ENCODE measurements around the gene TMEM63A. TPM values are rescaled to one million over a fixed set of nuclear protein-coding genes. Genes with fewer than 3 reads are reported as not detected.

The TMEM63A gene
- total RNA-seq, 6 experiments from 2014 or later: 32.1 to 81.5 (median 44.9) TPM

DNA sequence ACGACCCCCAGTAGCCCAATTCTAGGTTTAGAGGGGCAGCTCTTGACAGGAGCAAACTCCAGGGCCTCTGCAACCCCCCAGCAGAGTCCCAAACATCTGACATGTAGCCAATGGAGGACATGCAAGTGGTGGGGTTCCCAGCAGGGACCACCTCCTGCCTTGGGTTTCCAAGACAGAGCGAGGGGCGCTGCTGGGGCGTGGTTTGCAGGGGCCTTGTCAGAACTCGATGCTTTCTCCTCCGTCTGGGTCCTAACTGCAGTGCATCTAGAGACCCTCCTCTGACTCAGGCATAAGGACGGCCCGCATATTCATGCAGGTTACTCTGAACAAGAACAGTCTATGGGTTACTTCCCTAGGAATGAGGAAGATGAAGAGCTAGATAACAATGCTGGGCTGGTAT is 55.1 kb downstream of the TMEM63A start:
- 45% methylated on average over 2 of the region's 8 CpGs for WGBS (ENCODE audit: insufficient coverage, low coverage, low lambda C conversion rate, missing lambda C conversion rate)
- H3K4me1 ChIP-seq: peaks cover 0 to 71% (median 20%) of the 10 kb centered on the region in 4 donors
- H3K9me3 ChIP-seq: no peaks in the 10 kb centered on the region
- ATAC-seq (no peak), DNase-seq (no peak)
- intact Hi-C loops (cut with DNase I): no loop called here
- peaks cover 0 to 56% (median 16%) of the 10 kb centered on the region in 4 donors for H3K36me3 ChIP-seq
- TF ChIP-seq CTCF (IDR thresholded peaks at IDR 0.05) (no peak), POLR2A (IDR thresholded peaks at IDR 0.05) (no peak)
- H3K27ac ChIP-seq: peak overlapping the region; percentile 13 to 96 (median 66)
- H3K27me3 ChIP-seq: no peaks in the 10 kb centered on the region
- H3K4me3 ChIP-seq: peak overlapping the region; percentile 24 to 93 (median 81)

DNA sequence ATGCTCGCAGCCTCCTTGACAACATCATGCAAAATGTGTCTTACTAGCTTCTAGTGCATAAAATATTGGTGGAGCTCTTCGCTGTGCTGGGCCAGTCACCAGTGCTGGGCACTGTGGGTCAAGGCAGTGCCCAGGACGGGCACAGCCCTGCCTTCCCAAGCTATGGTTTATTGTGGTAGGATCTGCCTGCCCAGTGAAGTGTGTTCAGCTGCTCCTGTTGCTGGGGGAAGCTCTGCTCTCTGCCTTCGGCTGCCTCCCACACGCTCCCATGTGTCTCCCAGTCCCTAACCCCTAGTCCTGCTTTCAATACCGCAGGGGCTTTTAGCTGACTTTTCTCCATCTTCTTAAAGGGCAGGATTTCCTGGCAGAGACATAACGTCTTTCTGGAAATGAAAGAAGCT is 56.6 kb downstream of the TMEM63A start:
- TF ChIP-seq POLR2A (IDR thresholded peaks at IDR 0.05) (no peak), CTCF (IDR thresholded peaks at IDR 0.05) (no peak)
- Histone ChIP-seq H3K27ac (peak overlapping the region; percentile 66 to 96 (median 66)), H3K4me3 (peak overlapping the region; percentile 35 to 93 (median 81)), H3K4me1 (peaks cover 0 to 68% (median 26%) of the 10 kb centered on the region in 4 donors), H3K36me3 (peaks cover 0 to 47% (median 6%) of the 10 kb centered on the region in 4 donors), H3K27me3 (no peaks in the 10 kb centered on the region), H3K9me3 (no peaks in the 10 kb centered on the region)
- peak in 1 of 3 donors; percentile 37 for DNase-seq
- ATAC-seq: peak; percentile 6 to 27 (median 22)
- WGBS (ENCODE audit: insufficient coverage, low coverage, low lambda C conversion rate, missing lambda C conversion rate): 23% methylated on average over 4 of the region's 7 CpGs
- intact Hi-C loops (cut with DNase I): no loop called here

DNA sequence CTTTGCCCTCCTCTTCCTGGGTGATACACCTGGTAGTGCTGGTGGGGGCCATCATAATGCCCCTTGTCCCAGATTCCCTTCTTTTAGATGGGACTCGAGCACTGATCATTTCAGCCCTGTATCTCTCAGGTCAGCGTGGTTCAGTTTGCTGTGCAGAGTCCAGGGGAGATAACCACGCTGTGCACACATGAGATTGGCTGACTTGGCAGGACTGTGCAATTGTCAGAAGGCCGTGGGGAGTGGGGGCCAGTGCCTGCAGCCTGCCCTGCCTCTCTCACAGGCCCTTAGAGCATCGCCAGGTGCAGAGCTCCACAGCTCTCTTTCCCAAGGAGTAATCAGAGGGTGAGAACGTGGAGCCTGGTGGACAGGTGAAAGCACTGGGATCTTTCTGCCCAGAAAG is 57.1 kb downstream of the TMEM63A start:
- WGBS (ENCODE audit: insufficient coverage, low coverage, low lambda C conversion rate, missing lambda C conversion rate): 23% methylated on average over 5 of the region's 6 CpGs
- peak overlapping the region; percentile 35 to 93 (median 81) for H3K4me3 ChIP-seq
- no peak for TF ChIP-seq CTCF (IDR thresholded peaks at IDR 0.05)
- TF ChIP-seq POLR2A (IDR thresholded peaks at IDR 0.05): peak; percentile 68
- no peaks in the 10 kb centered on the region for H3K9me3 ChIP-seq
- H3K27ac ChIP-seq: peak overlapping the region; percentile 66 to 96 (median 66)
- peaks cover 0 to 41% (median 4%) of the 10 kb centered on the region in 4 donors for H3K36me3 ChIP-seq
- intact Hi-C loops (cut with DNase I): no loop called here
- peak; percentile 69 to 87 (median 77) for ATAC-seq
- no peaks in the 10 kb centered on the region for H3K27me3 ChIP-seq
- peaks cover 0 to 68% (median 29%) of the 10 kb centered on the region in 4 donors for H3K4me1 ChIP-seq
- peak; percentile 76 to 93 (median 89) for DNase-seq

GRCh38 chr1:225824533-225824941 is 57.6 kb downstream of the TMEM63A start:
- Histone ChIP-seq H3K9me3 (no peaks in the 10 kb centered on the region), H3K27ac (peak overlapping the region; percentile 66 to 96 (median 66)), H3K4me1 (peaks cover 0 to 68% (median 31%) of the 10 kb centered on the region in 4 donors), H3K4me3 (peak overlapping the region in 2 of 3 donors; percentile 81 to 93), H3K27me3 (no peaks in the 10 kb centered on the region), H3K36me3 (peaks cover 0 to 36% (median 3%) of the 10 kb centered on the region in 4 donors)
- ATAC-seq: peak in 1 of 4 donors; percentile 0
- no peak for TF ChIP-seq POLR2A (IDR thresholded peaks at IDR 0.05)
- no peak for TF ChIP-seq CTCF (IDR thresholded peaks at IDR 0.05)
- WGBS (ENCODE audit: insufficient coverage, low coverage, low lambda C conversion rate, missing lambda C conversion rate): 29% methylated on average over 7 of the region's 12 CpGs
- peak in 1 of 3 donors; percentile 46 for DNase-seq
- intact Hi-C loops (cut with DNase I): no loop called here
